ENCODE measurements around the gene COL6A1.

The COL6A1 gene

DNA sequence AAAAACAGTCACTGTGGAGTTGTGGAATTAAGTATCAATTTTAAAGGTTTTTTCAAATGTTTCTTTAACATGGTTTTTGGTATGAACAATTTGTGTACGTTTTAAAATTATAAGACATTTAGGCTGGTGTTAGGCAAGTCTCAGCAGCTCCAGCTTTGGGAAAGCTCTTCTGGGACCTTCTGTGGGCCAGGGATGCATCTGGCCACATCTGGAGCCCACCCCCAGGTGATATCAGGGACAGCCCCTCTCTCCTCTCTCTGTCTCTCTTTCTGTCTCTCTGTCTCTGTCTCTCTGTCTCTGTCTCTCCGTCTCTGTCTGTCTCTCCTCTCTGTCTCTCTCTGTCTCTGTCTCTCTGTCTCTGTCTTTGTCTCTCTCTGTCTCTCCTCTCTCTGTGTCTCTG lies 1.3 kb upstream of the COL6A1 start:
- no peak for TF ChIP-seq FOXP2 (optimal IDR thresholded peaks at IDR 0.05; ENCODE audit: borderline replicate concordance, extremely low read depth, extremely low read length, insufficient read depth)
- TF ChIP-seq, protein P1, sequence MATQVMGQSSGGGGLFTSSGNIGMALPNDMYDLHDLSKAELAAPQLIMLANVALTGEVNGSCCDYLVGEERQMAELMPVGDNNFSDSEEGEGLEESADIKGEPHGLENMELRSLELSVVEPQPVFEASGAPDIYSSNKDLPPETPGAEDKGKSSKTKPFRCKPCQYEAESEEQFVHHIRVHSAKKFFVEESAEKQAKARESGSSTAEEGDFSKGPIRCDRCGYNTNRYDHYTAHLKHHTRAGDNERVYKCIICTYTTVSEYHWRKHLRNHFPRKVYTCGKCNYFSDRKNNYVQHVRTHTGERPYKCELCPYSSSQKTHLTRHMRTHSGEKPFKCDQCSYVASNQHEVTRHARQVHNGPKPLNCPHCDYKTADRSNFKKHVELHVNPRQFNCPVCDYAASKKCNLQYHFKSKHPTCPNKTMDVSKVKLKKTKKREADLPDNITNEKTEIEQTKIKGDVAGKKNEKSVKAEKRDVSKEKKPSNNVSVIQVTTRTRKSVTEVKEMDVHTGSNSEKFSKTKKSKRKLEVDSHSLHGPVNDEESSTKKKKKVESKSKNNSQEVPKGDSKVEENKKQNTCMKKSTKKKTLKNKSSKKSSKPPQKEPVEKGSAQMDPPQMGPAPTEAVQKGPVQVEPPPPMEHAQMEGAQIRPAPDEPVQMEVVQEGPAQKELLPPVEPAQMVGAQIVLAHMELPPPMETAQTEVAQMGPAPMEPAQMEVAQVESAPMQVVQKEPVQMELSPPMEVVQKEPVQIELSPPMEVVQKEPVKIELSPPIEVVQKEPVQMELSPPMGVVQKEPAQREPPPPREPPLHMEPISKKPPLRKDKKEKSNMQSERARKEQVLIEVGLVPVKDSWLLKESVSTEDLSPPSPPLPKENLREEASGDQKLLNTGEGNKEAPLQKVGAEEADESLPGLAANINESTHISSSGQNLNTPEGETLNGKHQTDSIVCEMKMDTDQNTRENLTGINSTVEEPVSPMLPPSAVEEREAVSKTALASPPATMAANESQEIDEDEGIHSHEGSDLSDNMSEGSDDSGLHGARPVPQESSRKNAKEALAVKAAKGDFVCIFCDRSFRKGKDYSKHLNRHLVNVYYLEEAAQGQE (IDR thresholded peaks at IDR 0.05; ENCODE audit: insufficient read depth in 1 of 2, low read depth in 2 of 2, low read length in 2 of 2): no peak
- no peak for TF ChIP-seq POLR2AphosphoS5 (IDR thresholded peaks at IDR 0.05; ENCODE audit: low read depth, low read length)
- no peak for TF ChIP-seq SIN3A (IDR thresholded peaks at IDR 0.05; ENCODE audit: borderline replicate concordance, insufficient read depth, low read length)
- no peak for TF ChIP-seq TAF1 (IDR thresholded peaks at IDR 0.05; ENCODE audit: borderline replicate concordance, insufficient read depth, low read length)

DNA sequence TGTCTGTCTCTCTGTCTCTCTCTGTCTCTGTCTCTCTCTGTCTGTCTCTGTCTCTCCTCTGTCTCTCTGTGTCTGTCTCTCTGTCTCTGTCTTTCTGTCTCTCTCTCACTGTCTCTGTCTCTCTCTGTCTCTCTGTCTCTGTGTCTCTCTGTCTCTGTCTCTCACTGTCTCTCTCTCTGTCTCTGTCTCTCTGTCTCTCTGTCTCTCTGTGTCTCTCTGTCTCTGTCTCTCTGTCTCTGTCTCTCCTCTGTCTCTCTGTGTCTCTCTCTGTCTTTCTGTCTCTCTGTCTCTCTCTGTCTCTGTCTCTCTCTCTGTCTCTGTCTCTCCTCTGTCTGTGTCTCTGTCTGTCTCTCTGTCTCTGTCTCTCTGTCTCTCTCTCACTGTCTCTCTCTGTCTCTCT lies 873 bp upstream of the COL6A1 start:
- TF ChIP-seq POLR2AphosphoS5 (IDR thresholded peaks at IDR 0.05; ENCODE audit: low read depth, low read length) (no peak), FOXP2 (optimal IDR thresholded peaks at IDR 0.05; ENCODE audit: borderline replicate concordance, extremely low read depth, extremely low read length, insufficient read depth) (no peak), TAF1 (IDR thresholded peaks at IDR 0.05; ENCODE audit: borderline replicate concordance, insufficient read depth, low read length) (no peak), SIN3A (IDR thresholded peaks at IDR 0.05; ENCODE audit: borderline replicate concordance, insufficient read depth, low read length) (no peak)
- TF ChIP-seq, protein P1 (IDR thresholded peaks at IDR 0.05; ENCODE audit: insufficient read depth in 1 of 2, low read depth in 2 of 2, low read length in 2 of 2): no peak

DNA sequence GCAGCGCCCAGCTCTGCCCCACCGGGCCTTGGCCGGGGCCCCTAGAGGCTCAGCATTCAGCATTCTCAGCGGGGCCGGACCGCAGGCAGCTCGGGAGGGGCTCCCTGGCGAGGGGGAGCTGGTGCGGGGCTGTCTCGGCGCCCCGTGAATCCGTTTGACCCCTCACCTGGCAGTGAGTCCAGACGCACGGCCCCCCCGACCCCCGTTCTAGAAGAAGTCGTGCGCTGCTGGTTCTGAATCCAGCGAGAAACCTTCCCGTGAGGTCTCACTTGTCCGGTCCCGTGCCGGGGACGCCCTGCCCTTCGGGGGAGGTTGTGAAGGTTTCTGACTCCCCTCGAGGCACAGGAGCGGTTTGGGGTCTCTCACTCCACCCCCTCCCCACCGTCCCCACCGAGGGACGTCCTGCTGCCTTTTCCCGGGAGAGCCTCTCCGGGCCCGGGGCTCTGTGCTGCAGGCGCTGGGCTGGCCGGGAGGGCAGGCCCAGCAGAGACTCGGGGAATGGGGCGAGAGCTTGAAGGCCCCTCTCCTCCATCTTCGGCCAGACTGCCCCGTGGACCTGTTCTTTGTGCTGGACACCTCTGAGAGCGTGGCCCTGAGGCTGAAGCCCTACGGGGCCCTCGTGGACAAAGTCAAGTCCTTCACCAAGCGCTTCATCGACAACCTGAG lies 655 bp downstream of the COL6A1 start:
- TF ChIP-seq TAF1 (IDR thresholded peaks at IDR 0.05; ENCODE audit: borderline replicate concordance, insufficient read depth, low read length) (no peak), SIN3A (IDR thresholded peaks at IDR 0.05; ENCODE audit: borderline replicate concordance, insufficient read depth, low read length) (no peak), FOXP2 (optimal IDR thresholded peaks at IDR 0.05; ENCODE audit: borderline replicate concordance, extremely low read depth, extremely low read length, insufficient read depth) (no peak), POLR2AphosphoS5 (IDR thresholded peaks at IDR 0.05; ENCODE audit: low read depth, low read length) (no peak)
- TF ChIP-seq, protein P1 (IDR thresholded peaks at IDR 0.05; ENCODE audit: insufficient read depth in 1 of 2, low read depth in 2 of 2, low read length in 2 of 2): no peak

DNA sequence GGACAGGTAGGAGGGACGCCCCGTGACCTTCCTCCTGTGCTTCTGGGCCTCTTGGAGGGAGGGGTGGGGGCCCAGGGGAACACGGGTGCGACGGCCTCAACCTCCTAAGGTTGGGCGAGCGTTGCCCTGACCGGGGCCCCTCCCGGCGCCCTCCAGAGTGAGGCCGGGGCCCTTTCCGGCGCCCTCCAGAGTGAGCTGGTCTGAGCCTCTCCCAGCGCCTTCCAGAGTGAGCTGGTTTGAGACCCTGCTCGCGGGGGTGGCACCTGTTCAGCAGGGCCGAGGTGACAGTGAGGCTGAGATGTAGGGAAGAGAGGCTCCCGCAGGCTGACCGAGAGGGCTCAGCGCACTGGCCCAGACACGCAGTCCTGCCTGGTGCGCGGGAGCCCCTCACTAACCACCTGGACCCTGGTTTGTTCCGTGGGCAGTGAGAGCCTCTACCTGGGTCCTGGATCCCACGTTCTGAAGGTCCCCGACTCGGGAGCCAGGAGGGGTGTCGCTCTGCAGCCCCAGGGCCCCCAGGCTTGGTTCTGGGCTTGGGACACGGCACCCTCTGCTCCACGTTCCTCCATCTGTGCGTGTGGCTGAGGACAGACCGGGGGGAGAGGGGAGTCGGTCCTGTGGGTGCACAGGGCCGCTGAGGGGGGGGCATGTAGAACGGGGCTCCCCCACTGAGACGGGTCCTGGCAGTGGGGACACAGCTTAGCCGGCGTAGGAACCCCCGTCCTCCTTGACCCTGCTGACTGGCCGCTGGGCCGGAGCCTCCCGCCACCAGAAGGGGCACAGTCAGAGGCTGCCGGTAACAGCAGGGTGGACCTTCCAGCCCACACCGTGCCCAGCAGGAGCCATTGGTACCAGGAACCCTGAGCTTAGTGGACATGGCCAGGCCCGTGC lies 1.4 kb downstream of the COL6A1 start:
- no peak for TF ChIP-seq FOXP2 (optimal IDR thresholded peaks at IDR 0.05; ENCODE audit: borderline replicate concordance, extremely low read depth, extremely low read length, insufficient read depth)

DNA sequence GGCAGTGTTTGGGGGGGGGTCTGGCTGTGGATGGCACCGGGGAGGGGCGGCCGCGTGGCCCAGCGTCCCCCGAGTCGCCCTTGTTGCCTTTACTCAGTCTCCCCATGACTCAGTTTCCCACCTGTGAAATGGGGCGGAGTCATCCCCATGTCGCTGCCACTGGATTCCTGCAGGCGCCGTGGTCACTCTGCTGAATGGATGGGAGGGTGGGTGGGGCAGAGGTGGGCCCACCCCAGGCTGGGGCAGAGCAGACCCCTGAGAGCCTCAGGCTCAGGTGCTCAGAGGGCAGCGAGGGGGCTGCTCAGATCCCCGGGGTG lies 2.0 kb downstream of the COL6A1 start:
- TF ChIP-seq TAF1 (IDR thresholded peaks at IDR 0.05; ENCODE audit: borderline replicate concordance, insufficient read depth, low read length) (no peak), FOXP2 (optimal IDR thresholded peaks at IDR 0.05; ENCODE audit: borderline replicate concordance, extremely low read depth, extremely low read length, insufficient read depth) (no peak), POLR2AphosphoS5 (IDR thresholded peaks at IDR 0.05; ENCODE audit: low read depth, low read length) (no peak), SIN3A (IDR thresholded peaks at IDR 0.05; ENCODE audit: borderline replicate concordance, insufficient read depth, low read length) (no peak)
- TF ChIP-seq, protein P1 (IDR thresholded peaks at IDR 0.05; ENCODE audit: insufficient read depth in 1 of 2, low read depth in 2 of 2, low read length in 2 of 2): no peak

Data from PFSK-1 (cell line).